ENCODE measurements around the gene HEATR5B. TPM values are rescaled to one million over a fixed set of nuclear protein-coding genes. Genes with fewer than 3 reads are reported as not detected.
"Not testable (repeated sequence)": the region's sequence is repeated elsewhere in the genome, so short reads cannot be mapped to it uniquely, and the experiment has no call there.

The HEATR5B gene
- total and polyA plus RNA-seq, 9 of the 15 experiments (the other 6 are each of a cell fraction or from before 2014, with no cell fraction given) = 4.2 to 21.7 (median 12.2) TPM

DNA sequence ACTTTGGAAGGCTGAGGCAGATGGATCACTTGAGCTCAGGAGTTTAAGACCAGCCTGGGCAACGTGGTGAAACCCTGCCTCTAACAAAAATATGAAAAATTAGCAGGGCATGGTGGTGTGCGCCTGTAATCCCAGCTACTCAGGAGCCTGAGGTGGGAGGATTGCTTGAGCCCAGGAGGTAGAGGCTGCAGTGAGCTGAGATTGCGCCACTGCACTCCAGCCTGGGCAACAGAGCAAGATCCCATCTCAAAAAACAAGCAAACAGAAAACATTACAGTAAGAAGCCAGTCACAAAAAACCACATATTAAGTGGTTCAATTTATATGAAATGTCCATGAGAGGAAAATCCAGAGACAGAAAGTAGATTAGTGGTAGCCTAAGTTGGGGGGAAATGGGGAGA lies 105.2 kb downstream of the HEATR5B start:
- H3K9ac ChIP-seq (ENCODE audit: insufficient read depth in 1 of 2, low read depth in 2 of 2, low read length in 2 of 2); H3K4me1 ChIP-seq (replicated peaks in 1 of 2; ENCODE audit: control insufficient read depth in 2 of 2, insufficient read depth in 2 of 2, low read length in 2 of 2); DNase-seq (ENCODE audit: extremely low read depth in 1 of 4, low spot score in 3 of 4); H3K4me3 ChIP-seq; H4K20me1 ChIP-seq (replicated peaks; ENCODE audit: control insufficient read depth, insufficient read depth, low read length); H3K79me2 ChIP-seq (ENCODE audit: control insufficient read depth, insufficient read depth, low read length); H2AFZ ChIP-seq (ENCODE audit: low read depth, low read length); in situ Hi-C loops (cut with MboI); H3K27ac ChIP-seq (ENCODE audit: extremely low read depth, low read depth, low read length); H3K9me3 ChIP-seq (replicated peaks; ENCODE audit: control insufficient read depth, insufficient read depth, low read depth, low read length); ATAC-seq; CTCF ChIA-PET (ENCODE audit: low intra/inter-chr PET ratio); intact Hi-C loops (cut with micrococcal nuclease); H3K9me1 ChIP-seq (ENCODE audit: control insufficient read depth, insufficient read depth, low read length); POLR2A ChIA-PET; H3K27me3 ChIP-seq (ENCODE audit: control insufficient read depth in 2 of 2, insufficient read depth in 2 of 2, low read length in 2 of 2); BruUV-seq (replicated peaks); FAIRE-seq; H3K4me2 ChIP-seq (ENCODE audit: insufficient read depth, low read length): not testable (repeated sequence)
- 78% methylated on average over 3 of the region's 3 CpGs for WGBS (ENCODE audit: insufficient coverage, low coverage, missing lambda C conversion rate)
- peaks cover 11% of the 10 kb centered on the region; the same call in 2 of the 3 replicates for H3K36me3 ChIP-seq (ENCODE audit: control insufficient read depth, insufficient read depth, low read length)
- peak; percentile 83 for TF ChIP-seq ZNF121 (CRISPR knock-in tag; conservative IDR thresholded peaks at IDR 0.05)

DNA sequence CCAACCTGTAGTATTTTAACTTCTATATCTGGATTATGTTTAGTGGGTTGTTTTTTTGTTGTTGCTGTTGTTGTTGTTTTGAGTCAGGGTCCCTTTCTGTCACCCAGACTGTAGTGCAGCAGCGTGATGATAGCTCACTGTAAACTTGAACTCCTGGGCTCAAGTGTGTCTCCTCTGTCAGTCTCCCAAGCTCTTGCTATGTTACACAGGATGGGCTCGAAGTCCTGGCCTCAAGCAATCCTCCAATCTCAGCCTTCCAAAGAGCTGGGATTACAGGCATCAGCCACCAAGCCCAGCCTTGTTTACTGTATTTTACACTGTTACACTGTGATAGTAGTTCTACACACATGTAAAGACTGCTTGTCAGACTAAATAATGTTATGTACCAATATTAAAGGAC lies 108.1 kb downstream of the HEATR5B start:
- CTCF ChIA-PET (ENCODE audit: low intra/inter-chr PET ratio) = no interaction called here

More for the DNA sequence above, 108.1 kb downstream of the HEATR5B start:
- Histone ChIP-seq H3K9me3 (replicated peaks; ENCODE audit: control insufficient read depth, insufficient read depth, low read depth, low read length) (no peaks in the 10 kb centered on the region), H3K79me2 (ENCODE audit: control insufficient read depth, insufficient read depth, low read length) (no peaks in the 10 kb centered on the region), H3K4me2 (ENCODE audit: insufficient read depth, low read length) (no peak overlapping the region), H3K4me1 (replicated peaks in 1 of 2; ENCODE audit: control insufficient read depth in 2 of 2, insufficient read depth in 2 of 2, low read length in 2 of 2) (peaks cover 0 to 7% of the 10 kb centered on the region in 2 experiments; a peak in 2 of 5 replicates), H2AFZ (ENCODE audit: low read depth, low read length) (no peak overlapping the region), H3K9me1 (ENCODE audit: control insufficient read depth, insufficient read depth, low read length) (no peaks in the 10 kb centered on the region), H3K9ac (ENCODE audit: insufficient read depth in 1 of 2, low read depth in 2 of 2, low read length in 2 of 2) (no peak overlapping the region), H3K36me3 (ENCODE audit: control insufficient read depth, insufficient read depth, low read length) (peaks cover 4% of the 10 kb centered on the region; the same call in 1 of the 3 replicates), H4K20me1 (replicated peaks; ENCODE audit: control insufficient read depth, insufficient read depth, low read length) (no peaks in the 10 kb centered on the region), H3K4me3 (no peak overlapping the region), H3K27me3 (ENCODE audit: control insufficient read depth in 2 of 2, insufficient read depth in 2 of 2, low read length in 2 of 2) (no peaks in the 10 kb centered on the region), H3K27ac (ENCODE audit: extremely low read depth, low read depth, low read length) (no peak overlapping the region; the same call in 2 of the 3 replicates)
- in situ Hi-C loops (cut with MboI) = no loop called here
- FAIRE-seq = no peak
- no TSS peak for BruUV-seq (replicated peaks)
- no peak; the same call in 2 of the 3 replicates for ATAC-seq
- POLR2A ChIA-PET = interaction anchor here (1.6 kb wide), 1 partner anchor 10 kb away, joined by 5 read pairs; the partner anchor contains the start of gene STRN
- intact Hi-C loops (cut with micrococcal nuclease) = no loop called here
- TF ChIP-seq EP400 (IDR thresholded peaks at IDR 0.05) = no peak
- 50% methylated on average over 2 of the region's 2 CpGs for WGBS (ENCODE audit: insufficient coverage, low coverage, missing lambda C conversion rate)
- no peak for DNase-seq (ENCODE audit: extremely low read depth in 1 of 4, low spot score in 3 of 4)
